GM10248 (cell line): ENCODE results near the gene SPATA12.

Experiments used
- CTCF ChIA-PET: fragments of 300-600 bp; sonication (Branson Sonifier 250); formaldehyde crosslinking; extraction: SDS; loops from one replicate; lab custom pipeline; 2021; ENCODE audit warnings: antibody characterized with exemption; lab: Yijun Ruan, JAX
- POLR2A ChIA-PET: fragments of 350-650 bp; sonication (Branson Sonifier 250); formaldehyde crosslinking; extraction: SDS; loops from one replicate; lab custom pipeline; 2020; ENCODE audit warnings: antibody characterized with exemption; lab: Yijun Ruan, JAX
- DNase-seq: peaks from one replicate; pipeline ENCODE4 v3.0.0; 2012; ENCODE audit errors: extremely low spot score
- TF ChIP-seq, protein P1 (sequence below): IDR thresholded peaks from 2 replicates; pipeline ENCODE4 v1.5.1; 2012; ENCODE audit warnings: mild to moderate bottlenecking, low read depth; ENCODE audit errors: extremely low read depth, missing control alignments, control extremely low read depth

Gene SPATA12

DNA sequence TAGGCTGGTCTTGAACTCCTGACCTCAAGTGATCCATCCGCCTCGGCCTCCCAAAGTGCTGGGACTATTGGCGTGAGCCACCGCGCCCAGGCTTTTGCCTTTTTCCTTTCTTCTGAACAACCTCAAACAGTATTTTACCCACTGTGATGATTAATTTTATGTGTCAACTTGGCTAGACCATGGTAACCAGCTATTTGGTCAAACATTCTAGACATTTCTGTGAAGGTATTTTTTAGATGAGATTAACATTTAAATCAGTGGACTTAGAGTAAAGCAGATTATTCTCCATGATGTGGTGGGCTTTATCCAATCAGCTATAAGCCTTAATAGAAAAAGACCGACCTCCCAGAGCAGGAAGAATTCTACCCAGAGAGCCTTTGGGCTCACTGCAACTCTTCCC, 6.0 kb downstream of the SPATA12 start:
- POLR2A ChIA-PET: no interaction called here
- TF ChIP-seq, protein P1, sequence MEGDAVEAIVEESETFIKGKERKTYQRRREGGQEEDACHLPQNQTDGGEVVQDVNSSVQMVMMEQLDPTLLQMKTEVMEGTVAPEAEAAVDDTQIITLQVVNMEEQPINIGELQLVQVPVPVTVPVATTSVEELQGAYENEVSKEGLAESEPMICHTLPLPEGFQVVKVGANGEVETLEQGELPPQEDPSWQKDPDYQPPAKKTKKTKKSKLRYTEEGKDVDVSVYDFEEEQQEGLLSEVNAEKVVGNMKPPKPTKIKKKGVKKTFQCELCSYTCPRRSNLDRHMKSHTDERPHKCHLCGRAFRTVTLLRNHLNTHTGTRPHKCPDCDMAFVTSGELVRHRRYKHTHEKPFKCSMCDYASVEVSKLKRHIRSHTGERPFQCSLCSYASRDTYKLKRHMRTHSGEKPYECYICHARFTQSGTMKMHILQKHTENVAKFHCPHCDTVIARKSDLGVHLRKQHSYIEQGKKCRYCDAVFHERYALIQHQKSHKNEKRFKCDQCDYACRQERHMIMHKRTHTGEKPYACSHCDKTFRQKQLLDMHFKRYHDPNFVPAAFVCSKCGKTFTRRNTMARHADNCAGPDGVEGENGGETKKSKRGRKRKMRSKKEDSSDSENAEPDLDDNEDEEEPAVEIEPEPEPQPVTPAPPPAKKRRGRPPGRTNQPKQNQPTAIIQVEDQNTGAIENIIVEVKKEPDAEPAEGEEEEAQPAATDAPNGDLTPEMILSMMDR: no peak
- no peak for DNase-seq
- CTCF ChIA-PET: no interaction called here

DNA sequence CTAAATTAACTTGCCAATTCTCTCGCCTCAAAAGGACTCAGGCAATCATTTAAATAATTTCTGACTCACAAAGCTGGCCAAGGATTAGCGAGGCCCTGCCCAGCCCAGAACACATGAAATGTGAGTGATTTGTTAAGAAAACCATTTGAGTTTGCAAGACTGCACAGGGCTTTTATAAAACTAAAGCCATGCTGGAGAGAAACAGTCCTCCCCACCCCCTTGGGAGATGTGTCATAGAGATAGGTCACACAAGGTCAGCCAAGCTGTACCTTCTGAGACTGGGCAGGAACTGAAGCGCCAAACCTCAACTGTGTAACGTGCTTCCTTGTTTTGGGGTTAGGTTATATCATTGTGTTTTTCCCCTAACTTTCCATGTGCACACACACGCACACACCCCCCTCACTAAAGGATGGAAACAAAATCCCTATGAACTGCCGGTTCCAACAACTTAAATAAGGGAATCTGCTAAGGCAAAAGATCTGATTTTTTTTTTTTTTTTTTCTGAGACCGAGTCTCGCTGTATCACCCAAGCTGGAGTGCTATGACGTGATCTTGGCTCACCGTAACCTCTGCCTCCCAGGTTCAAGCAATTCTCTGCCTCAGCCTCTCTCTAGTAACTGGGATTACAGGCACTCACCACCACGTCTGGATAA, 8.1 kb downstream of the SPATA12 start:
- TF ChIP-seq, protein P1: no peak
- POLR2A ChIA-PET: no interaction called here
- CTCF ChIA-PET: interaction anchor here (1.0 to 1.6 kb wide), 4 partner anchors 9 to 329 kb away, joined by 3 to 5 read pairs (median 4); no protein-coding TSS in a partner anchor
- DNase-seq: peak; percentile 85

DNA sequence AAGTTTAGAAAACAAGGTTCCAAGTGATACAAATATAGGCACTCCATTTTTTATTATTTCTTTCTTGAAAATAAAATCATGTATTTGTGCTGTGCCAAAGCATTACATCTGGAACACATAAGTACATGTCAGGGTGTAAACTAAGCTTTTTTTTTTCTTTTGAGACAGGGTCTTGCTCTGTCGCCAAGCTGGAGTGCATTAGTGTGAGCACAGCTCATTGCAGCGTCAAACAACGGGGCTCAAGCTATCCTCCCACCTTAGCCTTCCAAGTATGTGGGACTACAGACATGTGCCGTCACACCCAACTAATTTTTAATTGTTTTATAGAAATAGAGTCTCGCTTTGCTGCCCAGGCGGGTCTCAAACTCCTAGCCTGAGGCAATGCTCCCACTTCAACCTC, 9.0 kb downstream of the SPATA12 start:
- TF ChIP-seq, protein P1: no peak
- ChIA-PET CTCF (interaction anchor here (1.2 to 1.6 kb wide), 3 partner anchors 8 to 74 kb away, joined by 3 to 5 read pairs (median 4); no protein-coding TSS in a partner anchor), POLR2A (no interaction called here)
- DNase-seq: no peak

DNA sequence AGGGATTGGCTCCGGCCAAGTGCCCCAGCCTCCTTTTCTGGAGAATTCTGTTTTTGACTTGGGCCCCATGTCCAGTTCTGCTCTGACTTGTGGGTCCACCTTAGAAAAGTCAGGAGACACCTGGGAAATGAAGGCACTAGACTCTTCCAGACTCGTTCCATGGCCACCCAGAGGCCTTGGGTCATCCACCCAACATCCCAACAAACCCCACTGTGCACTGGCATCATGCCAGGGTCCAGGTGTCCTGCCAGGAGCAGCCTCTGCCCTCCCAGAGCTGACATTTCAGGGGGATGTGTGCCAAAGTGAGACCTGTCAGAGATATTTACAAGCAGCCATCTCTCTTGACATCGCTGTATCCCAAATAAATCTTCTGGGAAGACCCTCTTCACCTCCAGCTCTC, 13.2 kb downstream of the SPATA12 start:
- TF ChIP-seq, protein P1: no peak
- CTCF ChIA-PET: no interaction called here
- no peak for DNase-seq
- POLR2A ChIA-PET: no interaction called here

GRCh38 chr3:57074135-57074534, 13.7 kb downstream of the SPATA12 start:
- TF ChIP-seq, protein P1: no peak
- no peak for DNase-seq
- ChIA-PET CTCF (interaction anchor here (1.1 kb wide), 1 partner anchor 14 kb away, joined by 3 read pairs; no protein-coding TSS in a partner anchor), POLR2A (no interaction called here)

GRCh38 chr3:57076422-57076951, 16.0 kb downstream of the SPATA12 start:
- DNase-seq: no peak
- TF ChIP-seq, protein P1: no peak
- CTCF ChIA-PET: interaction anchor here (1.2 to 2.0 kb wide), 4 partner anchors 11 to 80 kb away, joined by 3 to 7 read pairs (median 5); partner anchors contain the start of gene SPATA12
- POLR2A ChIA-PET: no interaction called here
